NT2/D1 (cell line): Measurements from ENCODE around the gene HVCN1.

Experiments used
- DNase-seq: peaks from one replicate; pipeline ENCODE4 v3.0.0-alpha.2; 2011; ENCODE audit warnings: low read depth, low spot score
- H3K27me3 ChIP-seq: 2 replicates; pipeline ENCODE4 v1.6.0; 2011; ENCODE audit warnings: mild to moderate bottlenecking; ENCODE audit not compliant: insufficient read length, insufficient read depth
- H3K36me3 ChIP-seq: 2 replicates; pipeline ENCODE4 v1.6.1; 2011; ENCODE audit warnings: mild to moderate bottlenecking, low read length, mixed read lengths; ENCODE audit not compliant: insufficient read depth, insufficient read length
- H3K4me1 ChIP-seq: 2 replicates; pipeline ENCODE4 v1.5.1; 2011; ENCODE audit not compliant: insufficient read depth, insufficient read length
- H3K4me3 ChIP-seq: 2 replicates; pipeline ENCODE4 v1.5.1; 2011; ENCODE audit warnings: low read depth; ENCODE audit not compliant: insufficient read length
- H3K9ac ChIP-seq: 2 replicates; pipeline ENCODE4 v1.6.0; 2011; ENCODE audit warnings: low read depth; ENCODE audit not compliant: insufficient read length
- H3K9me3 ChIP-seq: 2 replicates; pipeline ENCODE4 v1.5.1; 2011; ENCODE audit warnings: mild to moderate bottlenecking, low read length; ENCODE audit not compliant: insufficient read depth
- SUZ12 ChIP-seq: IDR thresholded peaks from 2 replicates; pipeline ENCODE4 v1.6.1; 2011; ENCODE audit not compliant: insufficient read length, insufficient read depth; ENCODE audit errors: extremely low read depth
- YY1 ChIP-seq: IDR thresholded peaks from 2 replicates; pipeline ENCODE4 v1.6.1; 2011; ENCODE audit not compliant: insufficient read length, insufficient read depth
- ZNF274 ChIP-seq: IDR thresholded peaks from 2 replicates; pipeline ENCODE4 v1.6.1; 2011; ENCODE audit warnings: mild to moderate bottlenecking, low read depth, low read length

HVCN1 gene

GRCh38 chr12:110676171-110676570, 12.7 kb downstream of the HVCN1 start:
- no peak overlapping the region for H3K9ac ChIP-seq
- H3K36me3 ChIP-seq, result no peaks in the 10 kb centered on the region
- H3K27me3 ChIP-seq, result no peaks in the 10 kb centered on the region
- no peaks in the 10 kb centered on the region for H3K9me3 ChIP-seq
- peaks cover 2% of the 10 kb centered on the region for H3K4me1 ChIP-seq
- H3K4me3 ChIP-seq, result no peak overlapping the region
- no peak for DNase-seq
- TF ChIP-seq ZNF274, result no peak
- no peak for TF ChIP-seq SUZ12
- TF ChIP-seq YY1, result no peak

- 0 out of 2 replicates have a peak, but pooled peaks cover under 1% of the 10 kb centered on the region for H3K9me3 ChIP-seq
- H3K9ac ChIP-seq, result no peak overlapping the region
- no peak for TF ChIP-seq YY1
- TF ChIP-seq SUZ12, result no peak
- no peak for TF ChIP-seq ZNF274
- no peak for DNase-seq
- no peak overlapping the region for H3K4me3 ChIP-seq
- no peaks in the 10 kb centered on the region for H3K36me3 ChIP-seq
- H3K27me3 ChIP-seq, result no peaks in the 10 kb centered on the region
- no peaks in the 10 kb centered on the region for H3K4me1 ChIP-seq
Observed at GRCh38 chr12:110670161-110670701, 18.7 kb downstream of the HVCN1 start.

- no peaks in the 10 kb centered on the region for H3K27me3 ChIP-seq
- H3K9me3 ChIP-seq, result 0 out of 2 replicates have a peak, but pooled peaks cover 10% of the 10 kb centered on the region
- H3K36me3 ChIP-seq, result no peaks in the 10 kb centered on the region
- no peak for TF ChIP-seq SUZ12
- TF ChIP-seq YY1, result no peak
- no peak for TF ChIP-seq ZNF274
- H3K4me3 ChIP-seq, result no peak overlapping the region
- no peak for DNase-seq
- H3K4me1 ChIP-seq, result no peaks in the 10 kb centered on the region
- no peak overlapping the region for H3K9ac ChIP-seq
Observed at GRCh38 chr12:110669193-110669502, 19.8 kb downstream of the HVCN1 start.

- no peak for TF ChIP-seq SUZ12
- TF ChIP-seq ZNF274, result no peak
- no peak for TF ChIP-seq YY1
- no peak overlapping the region for H3K9ac ChIP-seq
- H3K27me3 ChIP-seq, result no peaks in the 10 kb centered on the region
- H3K4me1 ChIP-seq, result no peaks in the 10 kb centered on the region
- DNase-seq, result no peak
- no peak overlapping the region for H3K4me3 ChIP-seq
- H3K9me3 ChIP-seq, result 0 out of 2 replicates have a peak, but pooled peaks cover 10% of the 10 kb centered on the region
- no peaks in the 10 kb centered on the region for H3K36me3 ChIP-seq
Observed at GRCh38 chr12:110668480-110669192, 20.3 kb downstream of the HVCN1 start.

GRCh38 chr12:110667671-110668070, 21.2 kb downstream of the HVCN1 start:
- no peak for DNase-seq
- TF ChIP-seq SUZ12 (no peak), YY1 (no peak), ZNF274 (no peak)
- no peak overlapping the region for H3K9ac ChIP-seq
- no peak overlapping the region for H3K4me3 ChIP-seq
- H3K27me3 ChIP-seq, result no peaks in the 10 kb centered on the region
- no peaks in the 10 kb centered on the region for H3K4me1 ChIP-seq
- 0 out of 2 replicates have a peak, but pooled peaks cover 10% of the 10 kb centered on the region for H3K9me3 ChIP-seq
- no peaks in the 10 kb centered on the region for H3K36me3 ChIP-seq

- TF ChIP-seq ZNF274, result no peak
- no peaks in the 10 kb centered on the region for H3K27me3 ChIP-seq
- H3K9ac ChIP-seq, result no peak overlapping the region
- no peak overlapping the region for H3K4me3 ChIP-seq
- no peak for DNase-seq
- no peaks in the 10 kb centered on the region for H3K36me3 ChIP-seq
- H3K4me1 ChIP-seq, result no peaks in the 10 kb centered on the region
- H3K9me3 ChIP-seq, result 0 out of 2 replicates have a peak, but pooled peaks cover 10% of the 10 kb centered on the region
Observed at GRCh38 chr12:110666892-110667291, 22.0 kb downstream of the HVCN1 start.

- peaks cover 4% of the 10 kb centered on the region for H3K4me1 ChIP-seq
- H3K4me3 ChIP-seq, result no peak overlapping the region
- H3K36me3 ChIP-seq, result no peaks in the 10 kb centered on the region
- DNase-seq, result no peak
- H3K9me3 ChIP-seq, result 0 out of 2 replicates have a peak, but pooled peaks cover 10% of the 10 kb centered on the region
- TF ChIP-seq SUZ12 (no peak), ZNF274 (no peak), YY1 (no peak)
- no peak overlapping the region for H3K9ac ChIP-seq
- H3K27me3 ChIP-seq, result no peaks in the 10 kb centered on the region
Observed at GRCh38 chr12:110661337-110661972, 27.5 kb downstream of the HVCN1 start.
